Thyroid gland (tissue), 4 donors: Measurements from ENCODE around the gene SEM1. TPM values are rescaled to one million over a fixed set of nuclear protein-coding genes. Genes with fewer than 3 reads are reported as not detected.

Experiments
- DNase-seq, 2 donors: peaks; one replicate each; pipeline ENCODE4 v3.0.0-alpha.2; 2019
- H3K27ac ChIP-seq, 3 donors: fragments of 200-600 bp; sonication (generic); 1 replicate in 2 of 3; 2 replicates in 1 of 3; pipeline ENCODE4 v1.5.1; 2016 to 2019; ENCODE audit warnings: mild to moderate bottlenecking in 1 of 3, moderate library complexity in 1 of 3
- H3K27me3 ChIP-seq: fragments of 200-600 bp; sonication (generic); one replicate; pipeline ENCODE4 v1.5.1; 2019
- H3K36me3 ChIP-seq, 2 donors: fragments of 200-600 bp; sonication (generic); one replicate each; pipeline ENCODE4 v1.5.1; 2016 to 2019
- H3K4me1 ChIP-seq, 2 donors: fragments of 200-600 bp; sonication (generic); one replicate each; pipeline ENCODE4 v1.5.1; 2017 to 2019
- H3K4me3 ChIP-seq, 3 donors: fragments of 200-600 bp; sonication (generic); replicated peaks in 1 of 3; 1 replicate in 2 of 3; 2 replicates in 1 of 3; pipeline ENCODE4 v1.5.1; 2016; ENCODE audit warnings: mild to moderate bottlenecking in 1 of 3
- H3K9me3 ChIP-seq: fragments of 200-600 bp; sonication (generic); one replicate; pipeline ENCODE4 v1.5.1; 2017
- CTCF ChIP-seq, 6 experiments: fragments of 200-600 bp in 3 of 6; fragments of 450-650 bp in 3 of 6; sonication (generic) in 3 of 6; IDR thresholded peaks; one replicate each; pipeline ENCODE4 v1.5.1; 2016 to 2019; ENCODE audit warnings: antibody characterized with exemption in 6 of 6, mild to moderate bottlenecking in 2 of 6, inconsistent platforms in 1 of 6, moderate library complexity in 1 of 6
- POLR2A ChIP-seq, 2 donors: fragments of 450-650 bp; IDR thresholded peaks; one replicate each; pipeline ENCODE4 v1.6.1; 2017; ENCODE audit warnings: antibody characterized with exemption in 2 of 2, mild to moderate bottlenecking in 2 of 2, moderate library complexity in 1 of 2
- WGBS, 2 donors: methylation state at CpG; one replicate each; pipeline ENCODE4 v1.1.5; 2017; 5-methylcytosine and 5-hydroxymethylcytosine counted together
- intact Hi-C: fragments of 100-400 bp; cut with DNase I; formaldehyde crosslinking; loops from one replicate; pipeline ENCODE4 v1.15.1; 2023
- total RNA-seq, 4 donors: library from RNA; depleted of rRNA; stranded (reverse); fragments of >200 nt; gene quantifications; one replicate each; pipeline ENCODE4 v1.2.3, GENCODE V29; 2016

Gene SEM1
- total RNA-seq, 4 donors from 2014 or later = 15.9 to 147 (median 29.9) TPM

GRCh38 chr7:96675548-96675947 is 34.1 kb downstream of the SEM1 start:
- H3K27me3 ChIP-seq = no peaks in the 10 kb centered on the region
- TF ChIP-seq CTCF (IDR thresholded peaks at IDR 0.05) (no peak), POLR2A (IDR thresholded peaks at IDR 0.05) (no peak)
- H3K9me3 ChIP-seq = no peaks in the 10 kb centered on the region
- no peak for DNase-seq
- WGBS, 2 donors = 91 to 93% methylated on average over 1 of the region's 1 CpG
- H3K36me3 ChIP-seq = no peaks in the 10 kb centered on the region
- no peak overlapping the region for H3K27ac ChIP-seq
- H3K4me3 ChIP-seq = no peak overlapping the region
- intact Hi-C loops = no loop called here
- no peaks in the 10 kb centered on the region for H3K4me1 ChIP-seq

GRCh38 chr7:96674565-96674964 is 35.1 kb downstream of the SEM1 start:
- Histone ChIP-seq H3K27me3 (no peaks in the 10 kb centered on the region), H3K27ac (no peak overlapping the region), H3K9me3 (no peaks in the 10 kb centered on the region), H3K4me1 (no peaks in the 10 kb centered on the region), H3K36me3 (no peaks in the 10 kb centered on the region), H3K4me3 (no peak overlapping the region)
- TF ChIP-seq POLR2A (IDR thresholded peaks at IDR 0.05) (no peak), CTCF (IDR thresholded peaks at IDR 0.05) (no peak)
- DNase-seq = no peak
- intact Hi-C loops = no loop called here
- 87 to 89% methylated on average over 4 of the region's 4 CpGs for WGBS, 2 donors

- no peak overlapping the region for H3K4me3 ChIP-seq
- no peaks in the 10 kb centered on the region for H3K4me1 ChIP-seq
- DNase-seq = no peak
- WGBS, 2 donors = 88 to 91% methylated on average over 3 of the region's 3 CpGs
- no peak for TF ChIP-seq POLR2A (IDR thresholded peaks at IDR 0.05)
- TF ChIP-seq CTCF (IDR thresholded peaks at IDR 0.05) = no peak
- no peak overlapping the region for H3K27ac ChIP-seq
- H3K9me3 ChIP-seq = no peaks in the 10 kb centered on the region
- no peaks in the 10 kb centered on the region for H3K27me3 ChIP-seq
- H3K36me3 ChIP-seq = no peaks in the 10 kb centered on the region
- intact Hi-C loops = no loop called here
These were observed 37.8 kb downstream of the SEM1 start for GRCh38 chr7:96671854-96672253.

GRCh38 chr7:96670338-96671289 is 39.0 kb downstream of the SEM1 start:
- Histone ChIP-seq H3K4me1 (no peaks in the 10 kb centered on the region), H3K27me3 (no peaks in the 10 kb centered on the region), H3K36me3 (no peaks in the 10 kb centered on the region), H3K27ac (no peak overlapping the region), H3K9me3 (no peaks in the 10 kb centered on the region), H3K4me3 (no peak overlapping the region)
- DNase-seq = no peak
- TF ChIP-seq CTCF (IDR thresholded peaks at IDR 0.05) (no peak), POLR2A (IDR thresholded peaks at IDR 0.05) (no peak)
- 87 to 98% methylated on average over 3 of the region's 3 CpGs for WGBS, 2 donors
- intact Hi-C loops = no loop called here

GRCh38 chr7:96669812-96670211 is 39.8 kb downstream of the SEM1 start:
- Histone ChIP-seq H3K27ac (no peak overlapping the region), H3K27me3 (no peaks in the 10 kb centered on the region), H3K36me3 (no peaks in the 10 kb centered on the region), H3K4me1 (no peaks in the 10 kb centered on the region), H3K9me3 (no peaks in the 10 kb centered on the region), H3K4me3 (no peak overlapping the region)
- no peak for TF ChIP-seq CTCF (IDR thresholded peaks at IDR 0.05)
- TF ChIP-seq POLR2A (IDR thresholded peaks at IDR 0.05) = no peak
- intact Hi-C loops = no loop called here
- DNase-seq = no peak
